HK-2 (cell line): ENCODE results near the gene ILK.

ENCODE experiments used
- DNase-seq: peaks from one replicate; pipeline ENCODE4 v3.0.0-alpha.2; 2018; ENCODE audit not compliant: unreplicated experiment

Gene ILK

GRCh38 chr11:6621711-6622211, 18.2 kb downstream of the ILK start:
- no peak for DNase-seq

GRCh38 chr11:6622261-6623171, 18.9 kb downstream of the ILK start:
- no peak for DNase-seq

GRCh38 chr11:6623391-6624363, 20.1 kb downstream of the ILK start:
- no peak for DNase-seq

GRCh38 chr11:6625156-6625831, 21.7 kb downstream of the ILK start:
- DNase-seq, result no peak

GRCh38 chr11:6625832-6626420, 22.4 kb downstream of the ILK start:
- no peak for DNase-seq

- no peak for DNase-seq
Measured at GRCh38 chr11:6626971-6627761, 23.6 kb downstream of the ILK start.

GRCh38 chr11:6627762-6628241, 24.2 kb downstream of the ILK start:
- DNase-seq, result no peak

- no peak for DNase-seq
Measured at GRCh38 chr11:6628526-6628925, 25.0 kb downstream of the ILK start.

- DNase-seq, result no peak
Measured at GRCh38 chr11:6629573-6629891, 26.0 kb downstream of the ILK start.

- no peak for DNase-seq
Measured at GRCh38 chr11:6629892-6630631, 26.5 kb downstream of the ILK start.

GRCh38 chr11:6630632-6631291, 27.2 kb downstream of the ILK start:
- DNase-seq, result no peak

GRCh38 chr11:6631361-6631890, 27.9 kb downstream of the ILK start:
- no peak for DNase-seq

- no peak for DNase-seq
Measured at GRCh38 chr11:6632116-6633073, 28.8 kb downstream of the ILK start.

- DNase-seq, result no peak
Measured at GRCh38 chr11:6633422-6634408, 30.1 kb downstream of the ILK start.

GRCh38 chr11:6634534-6634933, 31.0 kb downstream of the ILK start:
- DNase-seq, result no peak

- DNase-seq, result no peak
Measured at GRCh38 chr11:6635082-6635932, 31.7 kb downstream of the ILK start.
